ENCODE data around the gene LCLAT1.

DNA sequence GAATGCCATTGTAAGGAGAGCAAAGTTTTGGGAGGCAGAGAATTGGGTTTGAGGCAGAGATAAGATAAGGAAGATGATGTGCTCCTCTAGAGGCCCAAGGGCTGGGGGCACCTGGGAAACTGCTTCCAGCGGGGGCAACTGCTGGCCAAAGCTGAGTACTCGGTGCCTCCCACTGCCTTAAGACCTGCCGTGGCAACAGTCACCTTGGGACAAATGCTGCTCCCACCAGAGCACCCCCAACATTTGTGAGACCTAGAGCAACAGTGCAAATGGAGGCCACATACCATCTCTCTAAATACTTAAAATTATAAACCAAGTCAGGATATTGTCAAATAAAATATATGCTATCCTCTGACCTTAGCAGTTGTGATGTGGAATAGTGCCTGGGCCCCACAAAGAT is 233.1 kb downstream of the LCLAT1 start:
- TF ChIP-seq CTCF (IDR thresholded peaks at IDR 0.05) = no peak
- no peak for TF ChIP-seq POLR2AphosphoS5 (IDR thresholded peaks at IDR 0.05)
- TF ChIP-seq POLR2A (IDR thresholded peaks at IDR 0.05) = no peak

Measured in prostate gland (tissue), 2 donors.